Fibroblast of pulmonary artery (primary cell): ENCODE measurements around the gene MC1R.

Experiments used
- DNase-seq: peaks from one replicate; pipeline ENCODE4 v3.0.0-alpha.2; 2010; ENCODE audit warnings: low read depth
- H3K4me3 ChIP-seq: replicated peaks from 2 replicates; pipeline ENCODE4 v1.5.1; 2011; ENCODE audit warnings: low read depth, mild to moderate bottlenecking, control low read depth, low read length, moderate library complexity
- CTCF ChIP-seq: IDR thresholded peaks from 2 replicates; pipeline ENCODE4 v1.5.1; 2011; ENCODE audit warnings: mild to moderate bottlenecking, control low read depth, low read length, inconsistent platforms; ENCODE audit errors: missing control alignments

The MC1R gene

GRCh38 chr16:89917773-89918452, 749 bp upstream of the MC1R start:
- DNase-seq: peak; percentile 88
- peak overlapping the region; percentile 44 for H3K4me3 ChIP-seq
- no peak for TF ChIP-seq CTCF

GRCh38 chr16:89919535-89920406, 1.1 kb downstream of the MC1R start:
- no peak overlapping the region for H3K4me3 ChIP-seq
- no peak for TF ChIP-seq CTCF
- DNase-seq: no peak

- no peak overlapping the region for H3K4me3 ChIP-seq
- no peak for TF ChIP-seq CTCF
- no peak for DNase-seq
These were observed 2.1 kb downstream of the MC1R start for GRCh38 chr16:89920723-89921122.

- peak overlapping the region; percentile 83 for H3K4me3 ChIP-seq
- no peak for TF ChIP-seq CTCF
- DNase-seq: no peak
These were observed 2.6 kb downstream of the MC1R start for GRCh38 chr16:89921131-89921701.

GRCh38 chr16:89921702-89922476, 3.2 kb downstream of the MC1R start:
- DNase-seq: peak; percentile 93

More at GRCh38 chr16:89921702-89922476, 3.2 kb downstream of the MC1R start:
- no peak for TF ChIP-seq CTCF
- peak overlapping the region; percentile 83 for H3K4me3 ChIP-seq
